Measurements from ENCODE around the gene COQ8A.

Gene COQ8A

DNA sequence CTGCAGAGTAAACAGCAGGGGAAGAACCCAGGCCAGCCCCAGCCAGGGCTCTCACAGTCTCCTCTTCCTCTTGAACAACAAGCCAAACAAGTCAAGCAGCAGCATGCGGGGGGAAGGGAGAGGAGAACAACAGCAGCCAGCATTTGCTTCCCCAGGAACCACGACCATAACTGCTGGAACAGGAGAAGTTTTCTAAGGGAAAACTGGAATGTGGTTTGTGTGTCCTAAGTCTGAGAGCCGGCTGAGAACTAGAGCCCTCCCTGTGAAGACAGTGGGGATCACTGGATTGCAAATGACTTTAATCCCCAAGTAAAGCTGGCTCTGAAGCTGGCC is 48.2 kb downstream of the COQ8A start:
- TF ChIP-seq, protein P1, sequence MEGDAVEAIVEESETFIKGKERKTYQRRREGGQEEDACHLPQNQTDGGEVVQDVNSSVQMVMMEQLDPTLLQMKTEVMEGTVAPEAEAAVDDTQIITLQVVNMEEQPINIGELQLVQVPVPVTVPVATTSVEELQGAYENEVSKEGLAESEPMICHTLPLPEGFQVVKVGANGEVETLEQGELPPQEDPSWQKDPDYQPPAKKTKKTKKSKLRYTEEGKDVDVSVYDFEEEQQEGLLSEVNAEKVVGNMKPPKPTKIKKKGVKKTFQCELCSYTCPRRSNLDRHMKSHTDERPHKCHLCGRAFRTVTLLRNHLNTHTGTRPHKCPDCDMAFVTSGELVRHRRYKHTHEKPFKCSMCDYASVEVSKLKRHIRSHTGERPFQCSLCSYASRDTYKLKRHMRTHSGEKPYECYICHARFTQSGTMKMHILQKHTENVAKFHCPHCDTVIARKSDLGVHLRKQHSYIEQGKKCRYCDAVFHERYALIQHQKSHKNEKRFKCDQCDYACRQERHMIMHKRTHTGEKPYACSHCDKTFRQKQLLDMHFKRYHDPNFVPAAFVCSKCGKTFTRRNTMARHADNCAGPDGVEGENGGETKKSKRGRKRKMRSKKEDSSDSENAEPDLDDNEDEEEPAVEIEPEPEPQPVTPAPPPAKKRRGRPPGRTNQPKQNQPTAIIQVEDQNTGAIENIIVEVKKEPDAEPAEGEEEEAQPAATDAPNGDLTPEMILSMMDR (IDR thresholded peaks at IDR 0.05; ENCODE audit: low read length, missing control alignments): no peak
- no peak for DNase-seq (ENCODE audit: low read depth)
- no peak overlapping the region for H3K4me3 ChIP-seq (replicated peaks; ENCODE audit: low read depth, low read length)

DNA sequence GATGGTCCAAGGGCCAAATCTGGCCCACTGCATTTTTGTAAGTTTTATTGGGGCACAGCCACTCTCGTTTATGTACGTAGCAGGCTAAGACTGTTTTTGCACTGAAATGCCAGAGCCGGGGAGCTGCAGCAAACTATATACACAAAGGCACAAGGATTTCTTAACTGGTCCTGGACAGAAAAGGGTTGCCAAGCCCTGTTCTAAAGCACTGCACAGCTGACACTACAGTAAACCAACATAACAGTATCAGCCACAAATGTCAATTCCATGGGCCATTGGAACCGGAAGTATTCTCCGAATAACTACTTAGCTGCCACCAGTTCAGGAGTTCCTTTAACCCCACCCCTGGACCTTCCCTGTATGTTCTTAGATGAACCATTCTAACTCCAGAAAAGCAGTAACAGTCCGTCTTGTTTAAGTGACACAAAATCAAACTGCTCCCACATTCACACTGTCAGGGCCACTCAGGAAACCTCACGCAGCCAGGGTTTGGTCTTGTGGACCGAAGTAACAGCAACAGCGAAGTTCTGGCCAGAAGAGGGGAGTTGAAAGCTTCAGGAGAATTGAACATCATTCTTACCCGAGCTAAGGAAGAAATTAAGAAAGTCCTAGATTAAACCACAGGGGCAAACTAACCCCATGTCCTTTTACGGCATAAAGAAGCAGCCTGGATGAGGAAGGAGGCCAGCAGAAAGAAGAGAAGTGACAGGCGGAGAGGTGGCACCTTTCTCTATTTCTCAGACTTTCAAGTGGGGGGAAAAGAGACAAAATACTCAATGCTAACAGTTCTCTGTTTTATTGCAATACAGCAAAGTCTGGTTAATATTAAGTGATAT is 49.2 kb downstream of the COQ8A start:
- H3K4me3 ChIP-seq (replicated peaks; ENCODE audit: low read depth, low read length): no peak overlapping the region
- DNase-seq (ENCODE audit: low read depth): no peak
- TF ChIP-seq, protein P1 (IDR thresholded peaks at IDR 0.05; ENCODE audit: low read length, missing control alignments): no peak

DNA sequence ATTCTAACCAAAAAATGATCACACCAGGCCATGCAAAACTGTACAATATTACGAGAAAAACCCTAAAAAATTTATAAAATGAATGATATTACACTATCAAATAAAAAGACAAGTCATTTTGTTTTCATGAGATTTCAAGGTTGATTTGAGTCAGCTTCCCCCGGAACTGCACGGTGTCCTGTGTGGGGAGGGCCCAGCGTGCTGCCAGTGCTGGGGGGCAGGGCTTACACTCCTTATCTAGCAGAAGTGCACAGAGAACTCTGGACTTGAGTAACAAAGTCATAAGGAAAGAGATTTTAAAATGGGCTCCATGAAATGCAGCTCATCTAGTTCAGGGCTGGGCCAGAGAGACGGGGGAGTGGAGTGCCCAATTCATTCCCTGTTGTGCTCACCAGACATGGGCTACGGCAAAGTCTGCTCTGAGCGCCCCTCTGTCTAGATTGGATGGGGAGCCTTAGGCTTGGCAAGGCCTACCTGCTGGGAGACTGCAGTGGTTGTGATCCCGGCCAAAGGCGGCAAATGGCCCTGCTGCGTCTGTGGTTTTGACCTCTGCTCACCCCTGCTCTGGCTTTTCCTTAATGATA is 50.1 kb downstream of the COQ8A start:
- TF ChIP-seq, protein P1 (IDR thresholded peaks at IDR 0.05; ENCODE audit: low read length, missing control alignments): no peak
- peak; percentile 51 for DNase-seq (ENCODE audit: low read depth)
- no peak overlapping the region for H3K4me3 ChIP-seq (replicated peaks; ENCODE audit: low read depth, low read length)

DNA sequence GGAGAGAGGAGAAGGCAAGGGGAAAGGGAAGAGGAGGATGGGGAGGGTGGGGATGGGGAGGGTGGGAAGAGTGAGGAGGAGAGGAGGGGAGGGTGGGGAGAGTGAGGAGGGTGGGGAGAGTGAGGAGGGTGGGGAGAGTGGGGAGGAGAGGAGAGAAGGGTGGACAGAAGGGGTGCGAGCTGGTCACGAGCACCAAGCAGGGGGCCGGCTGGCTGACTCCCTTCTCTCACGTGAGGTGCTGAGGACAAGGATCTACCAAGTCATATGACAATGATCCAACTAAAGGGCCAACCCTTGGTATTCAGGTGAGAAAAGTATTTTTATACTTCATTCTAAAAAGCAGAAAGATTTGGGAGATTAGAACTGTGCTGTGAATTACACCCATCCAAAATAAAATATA is 51.8 kb downstream of the COQ8A start:
- no peak overlapping the region for H3K4me3 ChIP-seq (replicated peaks; ENCODE audit: low read depth, low read length)
- TF ChIP-seq, protein P1 (IDR thresholded peaks at IDR 0.05; ENCODE audit: low read length, missing control alignments): no peak
- DNase-seq (ENCODE audit: low read depth): no peak

DNA sequence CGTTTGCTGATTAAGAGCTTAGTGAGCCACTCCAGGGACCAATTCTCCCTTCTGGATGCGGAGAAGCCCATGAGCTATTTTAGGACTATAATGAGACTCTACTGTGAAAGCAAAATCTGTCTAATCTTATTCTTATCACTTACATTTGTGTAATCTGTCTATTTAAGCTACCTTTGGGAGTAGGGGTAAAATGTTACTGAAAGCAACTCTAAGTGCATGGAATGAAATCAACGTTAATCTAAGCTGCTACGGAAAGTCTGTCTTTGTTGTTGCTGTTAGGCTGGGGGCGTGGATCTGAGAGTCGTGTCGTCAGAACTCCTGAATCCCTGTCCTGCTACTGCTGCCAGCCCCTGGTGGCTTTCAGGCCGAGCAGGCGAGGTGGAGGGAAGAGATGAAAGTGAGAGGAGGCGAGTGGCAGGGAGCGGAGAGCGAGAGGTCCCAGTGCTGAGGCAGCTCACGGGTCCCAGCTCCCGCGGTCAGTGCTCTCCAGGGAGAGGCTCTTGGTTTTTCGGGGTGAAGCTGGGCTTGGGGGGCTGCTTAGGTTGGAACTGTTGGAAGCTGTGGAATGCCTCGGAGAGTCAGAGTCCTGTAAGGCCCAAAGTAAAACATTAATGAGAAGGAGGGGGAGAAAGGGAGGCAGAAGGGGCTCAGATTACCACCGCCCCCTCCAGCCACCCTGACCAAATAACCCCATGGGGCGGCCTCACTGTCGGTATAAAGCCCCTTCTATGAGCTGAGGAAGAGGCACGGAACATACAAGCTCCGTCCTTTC is 53.9 kb downstream of the COQ8A start:
- TF ChIP-seq, protein P1 (IDR thresholded peaks at IDR 0.05; ENCODE audit: low read length, missing control alignments): no peak
- DNase-seq (ENCODE audit: low read depth): no peak
- H3K4me3 ChIP-seq (replicated peaks; ENCODE audit: low read depth, low read length): no peak overlapping the region

DNA sequence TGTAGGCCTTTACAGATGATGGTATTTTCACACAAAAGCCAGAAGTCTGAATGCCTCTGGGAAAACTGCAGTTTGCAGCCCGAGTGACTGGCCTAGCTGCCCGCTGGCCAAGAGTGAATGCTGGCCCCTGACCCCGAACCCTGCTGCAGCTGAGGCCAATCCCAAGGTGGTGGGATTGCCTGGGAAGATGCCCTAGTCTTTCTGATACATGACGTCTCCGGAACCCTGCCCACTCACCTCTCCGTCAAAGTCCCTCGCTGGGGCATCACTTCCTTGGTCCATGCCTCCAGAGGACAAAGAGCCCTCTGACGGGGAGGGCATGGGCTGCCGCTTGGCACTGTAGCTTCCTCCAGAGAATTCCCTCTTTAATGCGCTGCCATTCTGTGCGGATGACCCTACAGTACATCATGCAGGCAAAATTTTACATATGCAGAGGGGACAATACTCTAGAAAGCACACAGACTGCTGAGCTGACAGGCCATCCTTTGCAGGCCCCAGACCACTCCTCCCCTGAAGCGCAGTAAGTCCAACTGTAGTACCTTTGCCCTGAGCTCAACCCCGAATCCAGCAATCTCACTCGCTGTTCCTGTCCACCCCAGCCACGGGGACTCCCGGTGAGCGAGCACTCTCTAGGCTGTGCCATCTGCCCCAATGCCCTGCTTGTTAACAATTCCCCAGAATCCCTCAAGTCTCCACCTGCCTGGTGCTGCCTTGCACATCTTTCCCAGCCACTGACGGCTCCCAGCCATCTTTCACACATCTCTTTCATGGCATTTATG is 54.7 kb downstream of the COQ8A start:
- H3K4me3 ChIP-seq (replicated peaks; ENCODE audit: low read depth, low read length): no peak overlapping the region
- TF ChIP-seq, protein P1 (IDR thresholded peaks at IDR 0.05; ENCODE audit: low read length, missing control alignments): no peak
- no peak for DNase-seq (ENCODE audit: low read depth)

All from fibroblast of pulmonary artery (primary cell).